ENCODE data around the gene VAV2. TPM values are rescaled to one million over a fixed set of nuclear protein-coding genes. Genes with fewer than 3 reads are reported as not detected.

Gene VAV2
- total RNA-seq, 1 donor from 2014 or later: 20.5 TPM

GRCh38 chr9:133727876-133728441, 264.2 kb downstream of the VAV2 start:
- no peak for DNase-seq (ENCODE audit: low spot score)
- intact Hi-C loops (cut with DNase I): no loop called here
- no peak for ATAC-seq

DNA sequence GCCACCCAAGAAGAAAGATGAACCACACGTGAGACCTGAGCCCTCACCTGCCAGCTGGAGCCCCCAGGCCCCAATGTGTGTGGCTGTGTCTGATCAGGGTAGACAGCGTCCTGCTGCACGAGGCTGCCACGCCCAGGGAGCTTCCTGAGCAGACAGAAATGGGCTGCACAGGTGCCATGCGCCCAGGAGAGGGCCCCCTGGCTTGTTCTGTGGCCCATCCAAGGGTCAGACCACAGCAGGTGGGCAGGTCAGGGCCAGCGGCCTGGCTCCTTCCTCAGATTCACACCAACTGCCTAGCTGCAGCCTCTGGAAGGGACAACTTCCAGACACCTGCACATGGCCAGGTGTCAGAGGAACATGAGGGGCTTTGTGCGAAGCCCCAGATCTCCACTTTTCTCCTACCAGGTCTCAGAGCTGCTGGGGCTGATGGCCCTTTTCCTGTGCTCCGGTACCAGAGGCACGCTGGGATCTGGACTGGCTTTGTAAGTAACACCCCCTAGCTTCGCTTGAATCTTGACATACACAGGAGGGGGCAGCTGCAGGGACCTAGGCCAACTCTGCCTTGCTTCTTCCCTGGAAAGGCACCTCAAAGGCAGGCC, 264.7 kb downstream of the VAV2 start:
- intact Hi-C loops (cut with DNase I): no loop called here
- ATAC-seq (no peak), DNase-seq (ENCODE audit: low spot score) (no peak)

GRCh38 chr9:133726401-133727276, 265.5 kb downstream of the VAV2 start:
- DNase-seq (ENCODE audit: low spot score): peak; percentile 72
- peak; percentile 88 for ATAC-seq
- intact Hi-C loops (cut with DNase I): no loop called here

GRCh38 chr9:133725886-133726285, 266.2 kb downstream of the VAV2 start:
- DNase-seq (ENCODE audit: low spot score) (no peak), ATAC-seq (no peak)
- intact Hi-C loops (cut with DNase I): no loop called here

DNA sequence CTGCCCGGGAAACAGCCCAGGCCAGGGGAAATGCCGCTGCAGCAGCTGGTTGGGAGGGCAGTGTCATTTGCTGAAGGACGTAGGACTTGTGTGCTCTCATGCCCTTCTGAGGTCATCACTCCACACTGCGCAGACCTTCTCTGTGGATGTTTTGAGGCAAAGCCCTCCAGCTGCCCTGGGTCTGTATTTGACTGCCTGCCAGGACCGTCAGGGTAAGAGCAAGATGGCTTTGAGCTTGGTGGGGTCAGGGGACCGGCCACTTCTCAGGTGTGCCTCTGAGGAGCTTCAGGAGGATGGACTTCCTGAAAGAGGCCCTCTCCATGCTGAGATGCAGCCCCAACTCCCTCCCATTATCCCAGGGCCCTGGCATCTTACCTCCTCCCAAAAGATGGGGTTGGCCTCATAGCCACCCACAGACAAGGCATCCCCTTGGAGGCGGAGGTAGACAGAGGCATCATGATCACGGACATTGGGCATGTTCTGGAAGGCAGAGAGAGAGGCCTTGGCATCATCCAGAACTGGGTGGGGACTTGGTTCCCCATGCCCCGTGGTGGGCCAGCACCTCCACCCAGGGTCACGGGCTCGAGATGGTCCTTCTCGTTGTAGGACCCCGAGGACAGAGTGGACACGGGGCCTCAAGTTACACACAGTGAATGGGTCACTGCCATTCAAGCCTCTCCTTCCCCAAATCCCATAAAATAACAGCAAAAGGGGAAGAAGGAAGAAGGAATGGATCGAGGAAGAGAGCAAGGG, 273.4 kb downstream of the VAV2 start:
- DNase-seq (ENCODE audit: low spot score): no peak
- ATAC-seq: no peak
- intact Hi-C loops (cut with DNase I): loop anchor here (10.0 kb wide), 1 partner anchor 184 kb away; the partner anchor contains the start of gene ADAMTSL2

- ATAC-seq: no peak
- no peak for DNase-seq (ENCODE audit: low spot score)
- intact Hi-C loops (cut with DNase I): loop anchor here (10.0 kb wide), 1 partner anchor 183 kb away; the partner anchor contains the start of gene ADAMTSL2
These were observed 274.8 kb downstream of the VAV2 start for GRCh38 chr9:133717113-133718031.

DNA sequence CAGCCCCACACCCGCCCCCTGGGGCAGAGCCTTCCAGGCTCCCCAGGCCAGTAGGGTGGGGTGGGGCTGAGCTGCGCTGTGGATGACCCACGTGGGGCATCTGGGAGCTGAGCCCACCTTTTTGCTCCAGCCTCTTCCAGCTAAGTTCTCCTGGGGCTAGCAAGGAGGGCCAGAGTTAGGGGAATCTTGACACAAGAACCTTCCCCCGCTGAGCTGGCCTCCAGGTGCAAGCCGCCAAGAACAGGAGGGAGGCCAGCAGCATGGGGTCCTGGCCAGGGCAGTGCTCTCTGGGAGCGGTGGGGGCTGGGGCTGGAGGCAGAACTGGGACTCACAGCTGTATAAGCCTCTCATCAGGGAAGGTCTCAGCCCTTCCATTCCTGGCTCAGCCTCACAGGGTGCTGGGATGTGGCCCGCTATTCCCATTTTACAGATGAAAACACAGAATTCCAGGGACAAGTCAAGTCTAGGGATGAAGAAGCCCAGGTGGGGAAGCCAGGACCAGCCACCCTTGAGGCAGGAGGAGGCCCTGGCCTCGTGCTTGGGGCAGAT, 275.5 kb downstream of the VAV2 start:
- DNase-seq (ENCODE audit: low spot score) (peak; percentile 67), ATAC-seq (peak; percentile 52)
- intact Hi-C loops (cut with DNase I): loop anchor here (10.0 kb wide), 1 partner anchor 182 kb away; the partner anchor contains the start of gene ADAMTSL2

DNA sequence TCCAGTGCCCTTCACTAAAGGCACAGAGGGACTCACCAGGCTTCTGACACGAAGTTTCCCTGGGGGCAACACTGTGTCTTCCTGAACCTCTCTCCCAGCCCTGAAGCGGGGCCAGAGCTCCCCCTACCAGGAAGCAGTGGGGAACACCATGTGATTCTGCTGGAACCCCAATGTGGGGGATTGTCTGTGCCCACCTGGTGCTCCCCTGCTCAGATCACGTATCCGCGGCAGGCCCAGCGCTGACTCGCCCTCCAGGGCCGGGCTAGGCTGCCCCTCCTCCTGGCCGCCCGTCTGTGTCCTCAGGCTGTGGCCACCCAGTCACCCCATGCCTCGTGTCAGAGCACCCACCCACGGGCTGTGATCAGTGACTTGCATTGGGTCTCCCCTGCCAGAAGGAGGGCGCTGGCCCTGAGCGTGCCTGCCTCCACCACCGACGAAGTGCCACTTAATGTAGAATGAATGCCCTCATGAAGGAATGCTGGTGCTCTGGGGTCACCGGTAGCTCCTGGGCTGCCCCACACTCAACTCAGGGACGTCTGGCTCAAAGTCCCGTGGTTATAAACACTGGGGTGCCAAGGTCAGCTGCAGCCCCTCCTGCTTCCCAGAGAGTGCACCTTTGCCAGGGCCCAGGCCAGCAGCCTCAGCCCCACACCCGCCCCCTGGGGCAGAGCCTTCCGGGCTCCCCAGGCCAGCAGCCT, 276.1 kb downstream of the VAV2 start:
- intact Hi-C loops (cut with DNase I): loop anchor here (10.0 kb wide), 1 partner anchor 181 kb away; the partner anchor contains the start of gene ADAMTSL2
- ATAC-seq: peak; percentile 60
- DNase-seq (ENCODE audit: low spot score): peak; percentile 65

GRCh38 chr9:133715295-133715865, 276.7 kb downstream of the VAV2 start:
- intact Hi-C loops (cut with DNase I): loop anchor here (10.0 kb wide), 1 partner anchor 181 kb away; the partner anchor contains the start of gene ADAMTSL2
- DNase-seq (ENCODE audit: low spot score) (peak; percentile 57), ATAC-seq (peak; percentile 45)

DNA sequence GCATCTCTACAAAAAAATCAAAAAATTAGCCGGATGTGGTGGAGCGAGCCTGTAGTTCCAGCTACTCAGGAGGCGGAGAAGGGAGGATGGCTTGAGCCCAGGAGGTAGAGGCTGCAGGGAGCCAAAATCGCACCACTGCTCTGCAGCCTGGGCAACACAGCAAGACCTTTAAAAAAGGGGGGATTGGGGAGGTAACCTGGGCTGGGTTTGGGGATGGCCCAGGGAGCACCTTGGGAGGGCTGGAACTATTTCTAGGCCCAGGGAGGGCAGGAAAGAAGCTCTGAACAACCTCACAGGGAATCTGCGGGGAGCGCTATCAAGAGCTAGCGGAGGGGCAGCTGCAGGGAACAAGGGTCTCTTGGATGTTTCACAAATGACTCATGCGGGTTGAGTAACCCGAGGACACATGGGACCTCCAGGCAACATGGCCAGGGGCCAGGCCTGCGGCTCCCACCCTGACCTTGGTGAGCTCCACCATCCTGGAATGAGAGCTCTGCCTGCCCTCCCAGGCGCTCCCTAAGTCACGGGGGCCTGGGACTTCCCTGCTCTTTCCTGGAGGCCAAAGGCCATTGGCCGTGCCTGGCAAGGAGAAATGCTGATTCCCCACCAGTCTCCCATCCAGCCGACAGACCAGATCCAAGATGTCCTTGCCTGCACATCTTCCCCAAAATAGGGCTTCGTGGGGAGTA, 277.4 kb downstream of the VAV2 start:
- DNase-seq (ENCODE audit: low spot score): peak; percentile 80
- intact Hi-C loops (cut with DNase I): loop anchor here (10.0 kb wide), 1 partner anchor 180 kb away; the partner anchor contains the start of gene ADAMTSL2
- ATAC-seq: peak; percentile 84

- DNase-seq (ENCODE audit: low spot score) (no peak), ATAC-seq (no peak)
- intact Hi-C loops (cut with DNase I): loop anchor here (10.0 kb wide), 1 partner anchor 179 kb away; the partner anchor contains the start of gene ADAMTSL2
These were observed 278.1 kb downstream of the VAV2 start for GRCh38 chr9:133713960-133714495.

GRCh38 chr9:133713150-133713959, 278.8 kb downstream of the VAV2 start:
- intact Hi-C loops (cut with DNase I): loop anchor here (10.0 kb wide), 1 partner anchor 179 kb away; the partner anchor contains the start of gene ADAMTSL2
- DNase-seq (ENCODE audit: low spot score) (no peak), ATAC-seq (no peak)

GRCh38 chr9:133712221-133713100, 279.7 kb downstream of the VAV2 start:
- intact Hi-C loops (cut with DNase I): loop anchor here (10.0 kb wide), 1 partner anchor 178 kb away; the partner anchor contains the start of gene ADAMTSL2
- DNase-seq (ENCODE audit: low spot score): no peak

More at GRCh38 chr9:133712221-133713100, 279.7 kb downstream of the VAV2 start:
- ATAC-seq: no peak

Data from sciatic nerve (tissue), 2 donors.